IMR-90 (cell line): ENCODE data around the gene NPC1. TPM values are rescaled to one million over a fixed set of nuclear protein-coding genes. Genes with fewer than 3 reads are reported as not detected.
A peak's percentile ranks its signal among the peaks of the same experiment; 100 is the strongest.

Experiments
- ATAC-seq: fragments of 200-7000 bp; cut with Tn5 transposase; 2 replicates; pipeline ENCODE4 v1.9.1; 2020; ENCODE audit warnings: low read depth, mild to moderate bottlenecking, moderate library complexity
- BruUV-seq: library from RNA; stranded (reverse); fragments of 400-500 nt; replicated peaks from 2 replicates; lab custom pipeline; 2021; lab: Mats Ljungman, UMichigan
- CTCF ChIA-PET: fragments of 300-600 bp; formaldehyde crosslinking; extraction: SDS; loops from one replicate; lab custom pipeline; 2021; ENCODE audit warnings: antibody characterized with exemption; lab: Yijun Ruan, JAX
- POLR2A ChIA-PET: fragments of 300-600 bp; sonication (Branson Sonifier 250); formaldehyde crosslinking; loops from one replicate; lab custom pipeline; 2022; ENCODE audit warnings: antibody characterized with exemption; ENCODE audit not compliant: unreplicated experiment; lab: Charles Lee
- DNase-seq: peaks from one replicate; pipeline ENCODE4 v3.0.0; 2013
- H2AFZ ChIP-seq: replicated peaks from 2 replicates; pipeline ENCODE3; 2013; ENCODE audit warnings: low read length, mild to moderate bottlenecking; ENCODE audit not compliant: poor library complexity
- H2AK5ac ChIP-seq: 2 replicates; pipeline ENCODE4 v1.6.1; 2013; ENCODE audit warnings: low read depth, low read length, inconsistent platforms
- H2AK9ac ChIP-seq: replicated peaks from 2 replicates; pipeline ENCODE3; 2013; ENCODE audit warnings: mild to moderate bottlenecking, low read depth, low read length, moderate library complexity; ENCODE audit not compliant: poor library complexity
- H2BK120ac ChIP-seq: 2 replicates; pipeline ENCODE4 v1.6.1; 2013; ENCODE audit warnings: low read depth, low read length, inconsistent platforms
- H2BK15ac ChIP-seq: 3 replicates; pipeline ENCODE4 v1.6.1; 2013; ENCODE audit warnings: low read depth, low read length, inconsistent platforms
- H2BK20ac ChIP-seq: 2 replicates; pipeline ENCODE4 v1.6.1; 2013; ENCODE audit warnings: low read depth, mild to moderate bottlenecking, inconsistent platforms, low read length, moderate library complexity
- H2BK5ac ChIP-seq: 2 replicates; pipeline ENCODE4 v1.6.1; 2013; ENCODE audit warnings: mild to moderate bottlenecking, low read depth, low read length, inconsistent platforms; ENCODE audit not compliant: poor library complexity, severe bottlenecking
- H3K14ac ChIP-seq: replicated peaks from 2 replicates; pipeline ENCODE4 v1.6.1; 2013; ENCODE audit warnings: low read depth, low read length, inconsistent platforms
- H3K18ac ChIP-seq: 2 replicates; pipeline ENCODE4 v1.6.1; 2013; ENCODE audit warnings: low read depth, low read length, control low read depth
- H3K23ac ChIP-seq: 2 replicates; pipeline ENCODE4 v1.6.1; 2013; ENCODE audit warnings: low read depth, low read length, inconsistent platforms
- H3K27ac ChIP-seq: 2 replicates; pipeline ENCODE4 v1.5.1; 2013; ENCODE audit warnings: mild to moderate bottlenecking, control low read depth, low read length; ENCODE audit not compliant: insufficient read depth
- H3K27me3 ChIP-seq: 2 replicates; pipeline ENCODE4 v1.6.1; 2013; ENCODE audit warnings: low read length; ENCODE audit not compliant: control insufficient read depth, insufficient read depth
- H3K36me3 ChIP-seq: 2 replicates; pipeline ENCODE4 v1.6.1; 2013; ENCODE audit warnings: low read length, mixed read lengths; ENCODE audit not compliant: control insufficient read depth, insufficient read depth
- H3K4ac ChIP-seq: 2 replicates; pipeline ENCODE4 v1.6.1; 2013; ENCODE audit warnings: low read depth, low read length, inconsistent platforms
- H3K4me1 ChIP-seq: 2 replicates; pipeline ENCODE4 v1.6.1; 2013; ENCODE audit warnings: low read length, mixed read lengths; ENCODE audit not compliant: control insufficient read depth, insufficient read depth
- H3K4me2 ChIP-seq: 2 replicates; pipeline ENCODE4 v1.6.1; 2013; ENCODE audit warnings: low read depth, mild to moderate bottlenecking, control low read depth, low read length, moderate library complexity
- H3K4me3 ChIP-seq: 2 replicates; pipeline ENCODE4 v1.5.1; 2013; ENCODE audit warnings: low read depth, mild to moderate bottlenecking, control low read depth, low read length, moderate library complexity; ENCODE audit not compliant: insufficient read depth
- H3K56ac ChIP-seq: 2 replicates; pipeline ENCODE4 v1.6.1; 2013; ENCODE audit warnings: low read length, inconsistent platforms; ENCODE audit not compliant: insufficient read depth; ENCODE audit errors: extremely low read depth
- H3K79me1 ChIP-seq, 2 experiments: 2 replicates each; pipeline ENCODE4 v1.6.1; 2013; ENCODE audit warnings: low read length in 2 of 2, inconsistent platforms in 1 of 2, low read depth in 1 of 2
- H3K9ac ChIP-seq: 2 replicates; pipeline ENCODE4 v1.6.1; 2013; ENCODE audit warnings: low read depth, low read length, control low read depth
- H3K9me1 ChIP-seq: 2 replicates; pipeline ENCODE4 v1.6.1; 2013; ENCODE audit warnings: low read length, inconsistent platforms; ENCODE audit not compliant: insufficient read depth
- H3K9me3 ChIP-seq: 2 replicates; pipeline ENCODE4 v1.6.1; 2013; ENCODE audit warnings: low read length; ENCODE audit not compliant: control insufficient read depth, insufficient read depth
- H4K20me1 ChIP-seq: 2 replicates; pipeline ENCODE4 v1.6.1; 2013; ENCODE audit warnings: low read length, inconsistent platforms; ENCODE audit not compliant: insufficient read depth
- H4K5ac ChIP-seq: 2 replicates; pipeline ENCODE4 v1.6.1; 2013; ENCODE audit warnings: mild to moderate bottlenecking, low read depth, low read length, control low read depth
- H4K8ac ChIP-seq, 2 experiments: 2 replicates each; pipeline ENCODE4 v1.6.1; 2013; ENCODE audit warnings: low read depth in 2 of 2, low read length in 2 of 2, control low read depth in 1 of 2, inconsistent platforms in 1 of 2
- H4K91ac ChIP-seq: 2 replicates; pipeline ENCODE4 v1.6.1; 2013; ENCODE audit warnings: low read depth, low read length, inconsistent platforms; ENCODE audit not compliant: insufficient read depth
- BHLHE40 ChIP-seq: fragments of 150-350 bp; IDR thresholded peaks from 2 replicates; pipeline ENCODE4 v1.6.1; 2016; ENCODE audit warnings: mild to moderate bottlenecking, low read depth, low read length
- CEBPB ChIP-seq: IDR thresholded peaks from 2 replicates; pipeline ENCODE4 v1.6.1; 2012; ENCODE audit warnings: low read depth, low read length, improper control_type of control experiment
- CHD1 ChIP-seq: IDR thresholded peaks from 2 replicates; pipeline ENCODE4 v1.6.1; 2012; ENCODE audit warnings: low read depth, low read length, improper control_type of control experiment
- CTCF ChIP-seq: conservative IDR thresholded peaks from 2 replicates; pipeline ENCODE4 v1.5.1; 2012; ENCODE audit warnings: mild to moderate bottlenecking, low read depth, low read length, improper control_type of control experiment
- FOS ChIP-seq: fragments of 150-350 bp; IDR thresholded peaks from 2 replicates; pipeline ENCODE4 v1.6.1; 2016; ENCODE audit warnings: low read depth, low read length
- MAFK ChIP-seq: IDR thresholded peaks from 2 replicates; pipeline ENCODE4 v1.6.1; 2012; ENCODE audit warnings: low read depth, low read length, improper control_type of control experiment
- MAZ ChIP-seq: IDR thresholded peaks from 2 replicates; pipeline ENCODE4 v1.6.1; 2012; ENCODE audit warnings: low read depth, mild to moderate bottlenecking, low read length, improper control_type of control experiment, moderate library complexity, borderline replicate concordance
- MXI1 ChIP-seq: IDR thresholded peaks from 2 replicates; pipeline ENCODE4 v1.6.1; 2012; ENCODE audit warnings: low read depth, mild to moderate bottlenecking, low read length, moderate library complexity, borderline replicate concordance
- NFE2L2 ChIP-seq: fragments of 150-350 bp; IDR thresholded peaks from 2 replicates; pipeline ENCODE4 v1.6.1; 2016; ENCODE audit warnings: low read depth, mild to moderate bottlenecking, low read length
- RCOR1 ChIP-seq: IDR thresholded peaks from 2 replicates; pipeline ENCODE4 v1.6.1; 2012; ENCODE audit warnings: mild to moderate bottlenecking, low read length, improper control_type of control experiment; ENCODE audit not compliant: insufficient replicate concordance
- RFX5 ChIP-seq: IDR thresholded peaks from 2 replicates; pipeline ENCODE4 v1.8.0; 2012; ENCODE audit warnings: low read depth, mild to moderate bottlenecking, low read length, moderate library complexity
- SMC3 ChIP-seq: fragments of 150-350 bp; IDR thresholded peaks from 2 replicates; pipeline ENCODE4 v1.6.1; 2016; ENCODE audit warnings: low read depth, mild to moderate bottlenecking, antibody characterized with exemption, low read length, moderate library complexity
- USF2 ChIP-seq: fragments of 150-350 bp; IDR thresholded peaks from 2 replicates; pipeline ENCODE4 v1.6.1; 2017; ENCODE audit warnings: mild to moderate bottlenecking, antibody characterized with exemption, low read length, low read depth
- WGBS, 2 experiments: methylation state at CpG; one replicate each; pipeline versions ENCODE4 v1.1.5 to v1.1.7; 2013; ENCODE audit warnings: missing lambda C conversion rate in 2 of 2; ENCODE audit not compliant: insufficient read length in 1 of 2; ENCODE audit errors: extremely low coverage in 2 of 2; 5-methylcytosine and 5-hydroxymethylcytosine counted together
- dilution Hi-C: fragments of 300-500 bp; cut with HindIII; formaldehyde crosslinking; loops from one replicate; pipeline ENCODE4 v1.14.3; 2018; ENCODE audit warnings: low sequenced_read_pairs; ENCODE audit not compliant: unreplicated experiment
- in situ Hi-C: fragments of 300-500 bp; cut with MboI; formaldehyde crosslinking; loops from 3 replicates; pipeline ENCODE4 v1.14.3; 2019; ENCODE audit warnings: low sequenced_read_pairs, inconsistent platforms, mixed read lengths
- intact Hi-C: fragments of 100-400 bp; cut with micrococcal nuclease; formaldehyde crosslinking; loops from 2 replicates; pipeline ENCODE4 v1.10.0; 2022
- polyA plus RNA-seq, 3 experiments: library from polyadenylated mRNA; depleted of rRNA; stranded (reverse); fragments of >200 nt; gene quantifications; 2 replicates each; pipeline ENCODE4 v1.2.3, GENCODE V29; 2012; ENCODE audit warnings: low replicate concordance in 1 of 3
- total RNA-seq: library from RNA; depleted of rRNA; stranded (reverse); fragments of >200 nt; gene quantifications from 2 replicates; pipeline ENCODE4 v1.2.3, GENCODE V29; 2012

NPC1 gene
- total and polyA plus RNA-seq, 2 of the 4 experiments (the other 2 are of a cell fraction) = 7.5 to 7.9 TPM

DNA sequence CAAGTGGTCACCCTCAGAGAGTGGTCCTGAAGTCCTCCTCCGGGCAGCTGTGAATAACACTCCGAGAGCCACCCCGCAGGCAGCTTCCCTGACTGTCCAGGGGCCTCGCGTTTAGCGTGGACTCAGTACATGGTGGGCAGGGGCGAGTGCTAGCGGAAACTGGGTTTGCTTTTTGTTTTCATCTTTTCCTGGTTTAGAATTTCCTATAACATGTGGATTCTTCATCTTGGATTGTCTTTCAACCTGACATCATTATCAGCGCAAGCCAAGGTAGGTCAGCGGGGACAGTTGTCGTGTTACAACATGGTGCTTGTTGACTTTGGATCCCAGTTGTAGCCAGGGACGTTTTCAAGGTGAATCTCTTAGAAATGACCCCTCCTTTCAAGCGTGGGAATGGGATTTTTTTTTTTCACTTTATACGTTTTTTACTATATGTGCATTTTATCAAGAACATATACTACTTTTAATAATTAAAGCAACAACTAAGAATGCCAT lies 62.0 kb downstream of the NPC1 start:
- Histone ChIP-seq H3K4me1 (peaks cover 10% of the 10 kb centered on the region), H2BK5ac (no peak overlapping the region), H4K5ac (no peak overlapping the region), H3K4ac (no peak overlapping the region), H2BK120ac (no peak overlapping the region), H3K18ac (no peak overlapping the region), H3K9me3 (no peaks in the 10 kb centered on the region), H3K23ac (no peak overlapping the region), H3K14ac (0 out of 2 replicates have a peak overlapping the region, but pooled peaks have one; percentile 12), H3K4me3 (no peak overlapping the region), H3K36me3 (peaks cover 62% of the 10 kb centered on the region), H3K27ac (no peak overlapping the region), H2AK9ac (peak overlapping the region; percentile 43), H4K20me1 (peaks cover 15% of the 10 kb centered on the region; the same call in 1 of the 2 replicates), H4K91ac (no peak overlapping the region), H2BK15ac (no peak overlapping the region), H3K4me2 (no peak overlapping the region), H3K9me1 (peaks cover 22% of the 10 kb centered on the region), H2BK20ac (peak overlapping the region; percentile 35; the same call in 1 of the 2 replicates), H4K8ac (no peak overlapping the region), H3K56ac (no peak overlapping the region), H2AFZ (no peak overlapping the region), H3K9ac (no peak overlapping the region), H3K27me3 (no peaks in the 10 kb centered on the region), H2AK5ac (peak overlapping the region; percentile 16; the same call in 1 of the 2 replicates), H3K79me1 (peaks cover 0 to 24% of the 10 kb centered on the region in 2 experiments; a peak in 3 of 4 replicates)
- no peak for DNase-seq
- ATAC-seq = no peak
- CTCF ChIA-PET = interaction anchor here (1.3 kb wide), 1 partner anchor 9 kb away, joined by 3 read pairs; no protein-coding TSS in a partner anchor
- 97% methylated on average over 6 of the region's 14 CpGs; no CpG with 5 or more reads in 1 of the 2 experiments for WGBS, 2 experiments
- TF ChIP-seq RFX5 (no peak), MXI1 (no peak), BHLHE40 (no peak), MAFK (no peak), SMC3 (no peak), CTCF (no peak), CHD1 (no peak), RCOR1 (no peak), NFE2L2 (no peak), USF2 (no peak), FOS (no peak), CEBPB (no peak), MAZ (no peak)
- dilution Hi-C loops = no loop called here
- in situ Hi-C loops = no loop called here
- intact Hi-C loops = no loop called here
- POLR2A ChIA-PET = no interaction called here
- BruUV-seq = no TSS peak
